Measurements from ENCODE around the gene PTPN4.

The PTPN4 gene

DNA sequence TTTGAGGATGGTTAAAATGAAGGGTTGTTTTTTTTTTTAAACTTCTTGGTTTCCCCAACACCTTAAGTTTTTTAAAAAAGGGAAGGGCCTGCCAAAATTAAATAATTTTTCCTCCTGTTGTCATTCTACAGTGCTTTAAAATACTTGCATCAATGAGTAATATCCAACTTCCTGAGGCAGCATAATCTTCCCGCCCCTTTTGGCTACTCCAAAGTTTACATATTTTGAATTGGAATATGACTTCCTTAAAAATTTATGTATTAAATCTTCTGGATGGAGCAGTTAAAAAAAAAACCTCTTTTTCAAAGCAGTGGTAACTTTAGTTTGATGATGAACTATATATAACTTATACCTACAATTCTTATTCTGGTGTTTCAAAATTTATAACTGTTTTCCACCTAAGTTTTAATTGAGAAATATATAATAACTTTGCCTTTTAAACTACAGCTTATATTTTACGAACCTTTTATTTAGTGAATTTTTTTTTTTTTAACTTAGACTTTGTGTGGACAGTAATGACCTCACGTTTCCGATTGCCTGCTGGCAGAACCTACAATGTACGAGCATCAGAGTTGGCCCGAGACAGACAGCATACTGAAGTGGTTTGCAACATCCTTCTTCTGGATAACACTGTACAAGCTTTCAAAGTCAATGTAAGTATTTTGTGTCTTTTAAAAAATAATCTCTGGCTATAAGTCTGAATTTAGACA lies 49.8 kb downstream of the PTPN4 start:
- DNase-seq (ENCODE audit: low spot score): no peak
- TF ChIP-seq, protein P1, sequence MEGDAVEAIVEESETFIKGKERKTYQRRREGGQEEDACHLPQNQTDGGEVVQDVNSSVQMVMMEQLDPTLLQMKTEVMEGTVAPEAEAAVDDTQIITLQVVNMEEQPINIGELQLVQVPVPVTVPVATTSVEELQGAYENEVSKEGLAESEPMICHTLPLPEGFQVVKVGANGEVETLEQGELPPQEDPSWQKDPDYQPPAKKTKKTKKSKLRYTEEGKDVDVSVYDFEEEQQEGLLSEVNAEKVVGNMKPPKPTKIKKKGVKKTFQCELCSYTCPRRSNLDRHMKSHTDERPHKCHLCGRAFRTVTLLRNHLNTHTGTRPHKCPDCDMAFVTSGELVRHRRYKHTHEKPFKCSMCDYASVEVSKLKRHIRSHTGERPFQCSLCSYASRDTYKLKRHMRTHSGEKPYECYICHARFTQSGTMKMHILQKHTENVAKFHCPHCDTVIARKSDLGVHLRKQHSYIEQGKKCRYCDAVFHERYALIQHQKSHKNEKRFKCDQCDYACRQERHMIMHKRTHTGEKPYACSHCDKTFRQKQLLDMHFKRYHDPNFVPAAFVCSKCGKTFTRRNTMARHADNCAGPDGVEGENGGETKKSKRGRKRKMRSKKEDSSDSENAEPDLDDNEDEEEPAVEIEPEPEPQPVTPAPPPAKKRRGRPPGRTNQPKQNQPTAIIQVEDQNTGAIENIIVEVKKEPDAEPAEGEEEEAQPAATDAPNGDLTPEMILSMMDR (IDR thresholded peaks at IDR 0.05; ENCODE audit: extremely low read depth, missing control alignments): no peak

- TF ChIP-seq, protein P1 (IDR thresholded peaks at IDR 0.05; ENCODE audit: extremely low read depth, missing control alignments): no peak
- no peak for DNase-seq (ENCODE audit: low spot score)
These were observed 50.4 kb downstream of the PTPN4 start for GRCh38 chr2:119810049-119810630.

DNA sequence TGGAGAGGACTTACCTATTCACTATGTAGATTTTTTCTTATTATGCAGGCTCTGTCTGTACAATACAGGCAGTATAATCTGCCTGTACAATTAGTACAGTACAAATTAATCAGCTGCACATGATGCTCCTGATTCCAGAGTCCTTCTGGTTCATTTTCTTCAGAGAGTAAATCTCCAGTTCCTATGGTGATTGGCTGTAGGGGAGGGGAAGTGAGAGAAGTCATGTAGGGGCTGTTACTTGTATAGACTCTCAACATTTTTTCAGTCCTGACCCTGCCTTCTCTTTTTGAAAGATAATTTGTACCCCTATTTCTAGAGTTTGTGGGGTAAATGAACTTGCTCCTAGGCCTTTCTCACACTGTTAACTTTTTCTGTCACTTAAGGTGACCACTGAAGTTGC lies 54.5 kb downstream of the PTPN4 start:
- no peak for DNase-seq (ENCODE audit: low spot score)
- TF ChIP-seq, protein P1 (IDR thresholded peaks at IDR 0.05; ENCODE audit: extremely low read depth, missing control alignments): no peak

DNA sequence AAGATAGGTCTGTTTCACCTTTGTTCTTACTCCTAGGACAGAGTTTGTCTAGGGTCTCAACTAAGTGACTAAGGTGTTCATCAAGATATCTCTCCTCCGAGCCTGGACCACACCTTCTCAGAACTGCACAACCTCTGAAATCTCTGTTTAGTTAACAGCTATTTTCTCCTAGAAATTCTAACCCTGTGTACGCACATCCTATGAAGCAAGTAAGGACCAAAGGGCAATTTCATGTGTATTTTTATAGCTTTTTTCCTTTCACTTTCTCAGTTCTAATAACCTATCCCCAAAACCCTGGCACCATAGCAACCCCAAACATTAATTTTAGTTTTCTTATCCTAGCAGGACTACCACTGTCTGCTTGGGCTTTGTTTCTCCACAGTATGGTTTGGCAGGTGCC lies 59.1 kb downstream of the PTPN4 start:
- TF ChIP-seq, protein P1 (IDR thresholded peaks at IDR 0.05; ENCODE audit: extremely low read depth, missing control alignments): no peak
- no peak for DNase-seq (ENCODE audit: low spot score)

DNA sequence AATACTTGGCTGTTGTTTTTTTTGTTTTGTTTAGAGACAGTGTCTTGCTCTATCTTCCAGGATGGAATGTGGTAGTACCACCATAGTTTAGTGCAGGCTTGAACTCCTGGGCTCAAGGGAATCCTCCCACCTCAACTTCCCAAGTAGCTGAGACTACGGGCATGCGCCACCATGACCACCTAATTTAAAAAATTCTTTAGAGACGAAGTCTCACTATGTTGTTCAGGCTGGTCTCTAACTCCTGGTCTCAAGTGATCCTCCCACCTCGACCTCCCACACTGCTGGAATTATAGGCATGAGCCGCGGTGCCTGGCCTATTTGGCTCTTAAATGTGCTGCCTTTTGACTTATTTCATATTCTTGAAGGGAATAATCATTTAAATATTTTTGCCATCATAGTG lies 60.1 kb downstream of the PTPN4 start:
- TF ChIP-seq, protein P1 (IDR thresholded peaks at IDR 0.05; ENCODE audit: extremely low read depth, missing control alignments): no peak
- no peak for DNase-seq (ENCODE audit: low spot score)

GRCh38 chr2:119820275-119820674 lies 60.6 kb downstream of the PTPN4 start:
- TF ChIP-seq, protein P1 (IDR thresholded peaks at IDR 0.05; ENCODE audit: extremely low read depth, missing control alignments): no peak
- no peak for DNase-seq (ENCODE audit: low spot score)

DNA sequence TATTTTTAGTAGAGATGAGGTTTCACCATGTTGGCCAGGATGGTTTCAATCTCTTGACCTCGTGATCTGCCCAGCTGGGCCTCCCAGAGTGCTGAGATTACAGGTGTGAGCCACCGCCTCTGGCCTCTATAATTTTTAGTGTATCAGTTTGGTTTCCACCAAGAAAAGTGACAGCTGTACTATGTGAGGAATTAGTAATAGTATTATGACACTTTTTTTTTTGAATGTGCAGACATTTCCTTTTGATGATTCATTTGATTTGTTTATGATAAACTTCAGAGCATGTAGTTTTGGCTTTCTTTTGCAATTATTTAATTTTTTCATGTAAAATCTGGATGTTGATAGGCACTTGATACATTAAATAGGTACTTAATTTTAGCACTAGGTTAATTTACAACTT lies 61.5 kb downstream of the PTPN4 start:
- no peak for DNase-seq (ENCODE audit: low spot score)
- TF ChIP-seq, protein P1 (IDR thresholded peaks at IDR 0.05; ENCODE audit: extremely low read depth, missing control alignments): no peak

Measured in GM20000 (cell line).